Measurements from ENCODE around the gene TUBGCP4. TPM values are rescaled to one million over a fixed set of nuclear protein-coding genes. Genes with fewer than 3 reads are reported as not detected.

TUBGCP4 gene
- total RNA-seq, 6 donors from 2014 or later = 5.2 to 20.2 (median 17.0) TPM

DNA sequence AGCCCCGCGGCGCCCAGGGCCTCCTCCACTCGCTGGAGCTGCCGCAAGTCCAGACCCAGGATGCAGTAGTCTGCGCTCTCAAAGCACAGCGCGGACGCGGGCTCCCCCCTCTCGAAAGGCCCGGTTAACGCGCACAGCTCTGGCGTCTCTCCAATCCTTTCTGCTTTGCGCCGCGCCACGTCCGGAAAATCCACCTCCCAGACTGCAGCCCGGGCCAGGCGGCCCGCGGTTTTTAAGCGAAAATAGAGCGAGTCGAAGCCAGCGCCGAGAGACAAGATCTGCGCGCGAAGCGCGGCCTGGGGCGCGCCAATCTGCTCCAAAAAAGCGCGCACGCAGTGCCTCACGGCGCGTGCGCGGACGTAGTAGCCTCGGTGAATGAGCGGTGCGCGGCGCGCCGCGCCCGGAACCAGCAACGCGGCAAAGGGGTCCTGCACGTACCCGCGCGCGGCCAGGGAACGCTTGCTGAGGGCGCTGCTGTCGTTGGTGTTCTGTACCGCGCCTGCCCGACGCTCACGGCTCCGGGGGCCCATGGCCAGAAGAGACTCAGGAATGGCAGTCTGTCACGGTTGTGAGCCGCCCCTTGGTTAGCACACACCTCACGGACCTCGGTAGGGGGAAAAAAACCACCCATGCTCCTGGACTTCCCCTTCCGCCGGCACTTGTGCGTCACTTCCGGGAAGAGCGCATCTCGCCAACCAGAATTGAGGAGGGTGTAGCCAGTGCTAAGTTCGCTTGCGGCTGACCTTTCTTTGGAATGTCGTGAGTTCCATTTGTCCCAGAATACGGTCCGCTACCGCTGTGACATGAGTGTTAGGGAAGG, 40.7 kb upstream of the TUBGCP4 start, which contains the start of gene LCMT2:
TSS of gene LCMT2 (minus strand) at position 614 of the 820 bp plus-strand sequence. CDS start at position 530, 84 bp downstream.
- ATAC-seq (ENCODE audit: low FRiP score in 2 of 2) (peak; percentile 97 to 98), DNase-seq (peak; percentile 91 to 96)
- WGBS, 2 donors = 0% methylated on average over 25 to 44 of the region's 86 CpGs
- no peaks in the 10 kb centered on the region for H3K27me3 ChIP-seq
- H3K4me3 ChIP-seq = peak within 1 kb of the TSS; percentile 60 to 89 (median 82)
- TF ChIP-seq POLR2AphosphoS5 (IDR thresholded peaks at IDR 0.05) (peak; percentile 77 to 79), EP300 (IDR thresholded peaks at IDR 0.05) (no peak), POLR2A (IDR thresholded peaks at IDR 0.05) (peak in 3 of 4 donors; percentile 50 to 75 (median 71))
- TF ChIP-seq, protein P1, sequence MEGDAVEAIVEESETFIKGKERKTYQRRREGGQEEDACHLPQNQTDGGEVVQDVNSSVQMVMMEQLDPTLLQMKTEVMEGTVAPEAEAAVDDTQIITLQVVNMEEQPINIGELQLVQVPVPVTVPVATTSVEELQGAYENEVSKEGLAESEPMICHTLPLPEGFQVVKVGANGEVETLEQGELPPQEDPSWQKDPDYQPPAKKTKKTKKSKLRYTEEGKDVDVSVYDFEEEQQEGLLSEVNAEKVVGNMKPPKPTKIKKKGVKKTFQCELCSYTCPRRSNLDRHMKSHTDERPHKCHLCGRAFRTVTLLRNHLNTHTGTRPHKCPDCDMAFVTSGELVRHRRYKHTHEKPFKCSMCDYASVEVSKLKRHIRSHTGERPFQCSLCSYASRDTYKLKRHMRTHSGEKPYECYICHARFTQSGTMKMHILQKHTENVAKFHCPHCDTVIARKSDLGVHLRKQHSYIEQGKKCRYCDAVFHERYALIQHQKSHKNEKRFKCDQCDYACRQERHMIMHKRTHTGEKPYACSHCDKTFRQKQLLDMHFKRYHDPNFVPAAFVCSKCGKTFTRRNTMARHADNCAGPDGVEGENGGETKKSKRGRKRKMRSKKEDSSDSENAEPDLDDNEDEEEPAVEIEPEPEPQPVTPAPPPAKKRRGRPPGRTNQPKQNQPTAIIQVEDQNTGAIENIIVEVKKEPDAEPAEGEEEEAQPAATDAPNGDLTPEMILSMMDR (IDR thresholded peaks at IDR 0.05) = no peak
- no peaks in the 10 kb centered on the region for H3K9me3 ChIP-seq
- peaks cover 14 to 25% (median 23%) of the 10 kb centered on the region in 4 donors for H3K4me1 ChIP-seq
- H3K36me3 ChIP-seq = peaks cover 0 to 6% (median 0%) of the 10 kb centered on the region in 4 donors
- peak within 1 kb of the TSS; percentile 91 to 95 (median 94) for H3K27ac ChIP-seq

DNA sequence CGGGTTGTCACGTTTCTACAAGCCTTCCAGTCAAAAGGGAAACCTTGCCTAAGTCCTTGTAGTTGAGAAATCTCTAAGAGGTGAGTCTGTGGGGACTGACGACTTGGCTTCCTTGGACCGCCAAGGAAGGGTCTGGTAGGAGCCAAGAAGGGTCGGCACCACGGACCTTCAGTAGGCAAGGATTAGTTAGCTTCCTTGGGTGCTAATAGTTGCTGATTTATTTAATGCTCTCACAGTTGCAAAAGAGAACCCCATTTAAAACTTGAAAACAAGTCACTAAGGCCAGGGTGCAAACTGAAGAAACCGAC, 40.2 kb upstream of the TUBGCP4 start:
- peak in 1 of 2 donors; percentile 15 for ATAC-seq (ENCODE audit: low FRiP score in 2 of 2)
- no peak for TF ChIP-seq POLR2A (IDR thresholded peaks at IDR 0.05)
- no peak for TF ChIP-seq POLR2AphosphoS5 (IDR thresholded peaks at IDR 0.05)
- no peak for TF ChIP-seq EP300 (IDR thresholded peaks at IDR 0.05)
- TF ChIP-seq, protein P1 (IDR thresholded peaks at IDR 0.05) = no peak
- peaks cover 0 to 6% (median 0%) of the 10 kb centered on the region in 4 donors for H3K36me3 ChIP-seq
- H3K4me1 ChIP-seq = peaks cover 14 to 25% (median 23%) of the 10 kb centered on the region in 4 donors
- no peaks in the 10 kb centered on the region for H3K27me3 ChIP-seq
- no peak for DNase-seq
- H3K4me3 ChIP-seq = peak overlapping the region; percentile 60 to 89 (median 82)
- WGBS, 2 donors = 6 to 10% methylated on average over 3 to 7 of the region's 7 CpGs
- H3K9me3 ChIP-seq = no peaks in the 10 kb centered on the region
- H3K27ac ChIP-seq = peak overlapping the region; percentile 91 to 95 (median 94)

DNA sequence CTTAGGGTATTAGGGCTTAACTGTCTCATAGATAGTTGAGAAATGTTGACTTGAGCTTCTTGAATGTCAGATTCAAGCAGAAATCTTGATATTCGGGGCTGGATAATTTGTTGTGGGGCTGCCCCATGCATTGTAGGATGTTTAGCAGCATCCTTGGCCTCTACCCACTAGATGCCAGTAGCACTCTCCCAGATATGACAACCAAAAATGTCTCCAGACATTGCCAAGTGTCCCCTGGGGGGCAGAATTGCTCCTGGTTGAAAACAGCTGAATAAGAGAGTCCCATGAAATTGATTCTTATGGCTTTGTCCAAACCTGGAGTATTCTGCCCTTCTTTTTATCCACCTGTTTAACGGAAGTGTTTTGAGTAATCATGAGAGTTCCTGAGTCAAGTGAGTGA, 24.6 kb upstream of the TUBGCP4 start:
- no peak overlapping the region for H3K27ac ChIP-seq
- ATAC-seq (ENCODE audit: low FRiP score in 2 of 2) (no peak), DNase-seq (no peak)
- H3K27me3 ChIP-seq = no peaks in the 10 kb centered on the region
- TF ChIP-seq, protein P1 (IDR thresholded peaks at IDR 0.05) = no peak
- no peak for TF ChIP-seq EP300 (IDR thresholded peaks at IDR 0.05)
- no peak for TF ChIP-seq POLR2A (IDR thresholded peaks at IDR 0.05)
- no peak for TF ChIP-seq POLR2AphosphoS5 (IDR thresholded peaks at IDR 0.05)
- no peaks in the 10 kb centered on the region for H3K9me3 ChIP-seq
- WGBS, 2 donors = 93 to 97% methylated on average over 2 of the region's 2 CpGs
- peaks cover 0 to 35% (median 9%) of the 10 kb centered on the region in 4 donors for H3K36me3 ChIP-seq
- H3K4me3 ChIP-seq = no peak overlapping the region
- no peaks in the 10 kb centered on the region for H3K4me1 ChIP-seq

DNA sequence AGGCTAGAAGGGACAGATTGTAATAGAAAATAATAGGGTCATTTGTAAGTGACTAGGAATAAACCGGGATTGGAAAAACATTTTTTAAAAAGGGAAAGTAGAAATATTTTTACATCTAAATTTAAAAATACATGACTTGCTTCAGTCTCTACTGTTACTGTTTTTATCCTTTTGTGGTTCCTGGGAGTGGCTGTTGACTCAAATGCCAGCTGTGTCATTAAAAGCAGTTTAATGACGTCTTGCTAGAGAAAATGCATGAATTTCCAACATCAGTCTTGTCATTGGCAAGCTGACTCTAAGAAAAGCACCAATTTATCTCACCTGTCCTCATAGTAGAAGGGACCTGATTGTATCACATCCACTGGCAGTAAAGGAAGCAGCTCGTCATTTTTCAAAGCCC, 23.8 kb upstream of the TUBGCP4 start:
- DNase-seq = no peak
- no peak overlapping the region for H3K27ac ChIP-seq
- TF ChIP-seq, protein P1 (IDR thresholded peaks at IDR 0.05) = no peak
- TF ChIP-seq POLR2A (IDR thresholded peaks at IDR 0.05) = no peak
- TF ChIP-seq EP300 (IDR thresholded peaks at IDR 0.05) = no peak
- TF ChIP-seq POLR2AphosphoS5 (IDR thresholded peaks at IDR 0.05) = no peak
- peaks cover 0 to 35% (median 9%) of the 10 kb centered on the region in 4 donors for H3K36me3 ChIP-seq
- no peak for ATAC-seq (ENCODE audit: low FRiP score in 2 of 2)
- H3K4me3 ChIP-seq = no peak overlapping the region
- no peaks in the 10 kb centered on the region for H3K4me1 ChIP-seq
- no peaks in the 10 kb centered on the region for H3K9me3 ChIP-seq
- H3K27me3 ChIP-seq = no peaks in the 10 kb centered on the region
- 85 to 90% methylated on average over 3 of the region's 3 CpGs for whole genome bisulfite sequencing, 2 donors
